Stimulated activated naive CD8-positive, alpha-beta T cell treated with anti-CD3 and anti-CD28 coated beads, Interleukin-15, Interleukin-2, amounts not matched to agents 100 U/mL and 50 U/mL, for 24 hours (primary cell): ENCODE results near the gene SRC.

Experiments used
- ATAC-seq: fragments of 150-1000 bp; cut with Tn5 transposase; one replicate; pipeline ENCODE4 v1.10.0; 2021
- DNase-seq: peaks from one replicate; pipeline ENCODE4 v3.0.0; 2021

SRC gene

DNA sequence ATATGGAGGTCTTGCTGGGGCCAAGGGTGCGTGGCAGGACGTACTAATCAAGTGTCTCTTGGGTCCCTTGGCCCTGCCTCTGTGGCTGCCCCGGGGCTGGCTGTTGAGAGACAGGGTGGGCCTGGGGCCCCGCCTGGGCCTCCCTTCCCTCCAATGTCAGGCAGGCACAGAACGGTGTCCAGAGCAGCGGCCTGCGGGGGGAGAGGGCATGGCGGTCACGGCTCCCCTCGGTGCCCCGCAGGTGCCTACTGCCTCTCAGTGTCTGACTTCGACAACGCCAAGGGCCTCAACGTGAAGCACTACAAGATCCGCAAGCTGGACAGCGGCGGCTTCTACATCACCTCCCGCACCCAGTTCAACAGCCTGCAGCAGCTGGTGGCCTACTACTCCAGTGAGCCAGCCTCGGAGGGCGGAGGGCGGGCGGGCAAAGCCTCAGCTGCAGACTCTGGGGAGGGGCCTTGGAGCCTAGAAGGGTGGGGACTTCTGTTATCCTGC, 50.0 kb downstream of the SRC start:
- no peak for ATAC-seq

DNA sequence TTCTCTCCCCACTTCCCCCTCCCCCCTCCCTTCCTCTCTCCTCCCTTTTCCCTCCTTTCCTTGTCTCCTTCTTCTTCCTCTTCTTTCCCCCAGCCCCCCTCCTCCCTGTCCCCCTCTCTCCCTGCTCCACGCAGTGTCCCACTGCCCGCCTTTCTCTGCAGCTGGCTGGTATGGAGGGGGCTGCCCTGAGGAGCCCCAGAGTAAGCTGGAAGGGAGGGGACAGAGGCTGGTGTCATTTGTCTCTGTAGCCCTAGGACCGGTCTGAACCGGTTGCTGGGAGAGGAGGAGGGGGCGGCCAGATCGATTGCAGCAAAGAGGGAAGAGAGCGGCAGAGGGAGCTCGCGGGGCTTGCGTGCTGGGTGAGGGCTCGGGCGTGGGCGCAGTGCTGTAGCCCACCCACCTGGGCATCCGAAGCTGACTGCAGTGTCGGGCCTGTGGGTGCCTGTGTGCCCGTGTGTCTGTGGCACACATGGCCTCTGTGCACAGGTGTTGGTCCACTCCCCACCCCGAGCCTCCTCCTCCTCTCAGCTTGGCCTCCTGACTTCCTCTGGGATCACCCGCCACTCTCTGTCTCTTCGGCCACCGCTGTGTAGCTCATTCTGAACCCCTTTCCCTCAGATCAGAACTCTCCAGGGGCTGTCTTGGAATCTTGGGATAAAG, 50.6 kb downstream of the SRC start:
- ATAC-seq (no peak), DNase-seq (no peak)

More for the DNA sequence above, 50.0 kb downstream of the SRC start:
- DNase-seq = no peak

DNA sequence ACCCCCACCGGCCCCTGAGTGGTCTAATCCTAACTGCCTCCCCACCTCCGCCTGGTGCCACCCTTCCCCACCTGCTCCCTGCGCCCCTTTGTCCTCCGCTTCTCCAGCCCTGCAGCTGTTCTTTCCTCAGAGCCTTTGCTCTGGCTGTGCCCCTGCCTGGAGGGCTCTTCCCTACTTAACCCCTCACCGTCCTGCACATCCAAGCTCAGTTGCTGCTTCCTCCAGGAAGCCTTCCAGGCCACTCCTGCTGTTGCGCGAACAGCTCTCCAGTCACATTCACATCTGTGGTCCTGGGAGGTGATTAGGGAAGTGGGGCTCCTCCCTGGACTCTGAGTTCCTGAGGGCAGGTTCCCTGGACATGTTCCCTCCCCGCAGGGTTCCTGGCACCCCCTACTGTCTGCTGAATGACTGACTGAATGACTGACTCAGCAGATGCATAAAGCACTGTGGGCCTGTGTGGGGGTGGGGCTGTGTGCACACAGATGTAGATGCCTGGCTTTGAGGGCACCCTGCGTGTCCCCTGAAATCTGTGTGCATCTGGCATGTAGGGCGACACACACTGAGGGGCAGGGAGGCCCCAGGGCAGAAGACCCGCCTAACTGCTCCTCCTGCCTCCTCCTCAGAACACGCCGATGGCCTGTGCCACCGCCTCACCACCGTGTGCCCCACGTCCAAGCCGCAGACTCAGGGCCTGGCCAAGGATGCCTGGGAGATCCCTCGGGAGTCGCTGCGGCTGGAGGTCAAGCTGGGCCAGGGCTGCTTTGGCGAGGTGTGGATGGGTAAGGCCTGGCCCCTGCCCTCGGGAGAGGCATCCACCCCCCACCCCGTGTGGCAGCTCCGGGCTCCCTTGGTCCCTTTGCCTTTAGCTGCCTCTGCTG, 51.4 kb downstream of the SRC start:
- DNase-seq (no peak), ATAC-seq (no peak)

DNA sequence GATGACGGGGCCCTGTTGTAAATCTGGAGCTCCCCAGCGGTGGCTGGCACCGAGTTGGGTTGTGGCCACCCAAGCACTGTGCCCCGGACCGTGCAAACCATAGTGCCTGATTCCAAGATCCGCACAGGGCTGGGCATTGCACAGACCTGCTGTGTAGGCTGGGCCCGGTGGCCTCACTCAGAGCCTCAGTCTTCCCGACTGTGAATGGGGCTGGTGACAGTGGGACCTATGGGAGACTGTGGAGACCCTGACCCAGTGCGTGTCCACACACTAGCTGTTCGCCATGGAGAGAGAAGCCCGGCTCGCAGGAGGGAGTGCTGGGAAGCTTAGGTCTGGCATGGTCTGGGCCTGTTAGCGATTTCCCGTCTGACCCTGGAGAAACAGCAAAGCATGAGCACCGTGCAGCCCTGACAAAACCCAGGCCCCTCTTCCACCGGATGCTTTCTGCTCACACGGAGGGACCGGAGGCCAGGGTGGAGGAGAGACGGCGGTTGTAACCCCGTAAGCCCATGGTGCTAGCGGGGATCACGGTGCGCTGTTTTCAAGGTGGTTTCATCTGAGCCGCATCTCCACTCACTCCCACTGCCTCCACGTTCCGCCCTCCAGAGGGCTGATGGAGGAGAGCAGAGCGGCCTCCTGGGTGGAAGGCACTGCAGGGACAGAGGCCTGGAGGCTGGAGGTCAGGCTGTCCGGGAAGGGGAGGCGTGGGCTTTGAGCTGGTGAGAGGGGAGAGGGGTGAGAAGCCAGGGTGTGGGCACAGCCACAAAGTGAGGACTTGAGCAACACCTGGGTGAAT, 52.2 kb downstream of the SRC start:
- no peak for ATAC-seq
- no peak for DNase-seq

DNA sequence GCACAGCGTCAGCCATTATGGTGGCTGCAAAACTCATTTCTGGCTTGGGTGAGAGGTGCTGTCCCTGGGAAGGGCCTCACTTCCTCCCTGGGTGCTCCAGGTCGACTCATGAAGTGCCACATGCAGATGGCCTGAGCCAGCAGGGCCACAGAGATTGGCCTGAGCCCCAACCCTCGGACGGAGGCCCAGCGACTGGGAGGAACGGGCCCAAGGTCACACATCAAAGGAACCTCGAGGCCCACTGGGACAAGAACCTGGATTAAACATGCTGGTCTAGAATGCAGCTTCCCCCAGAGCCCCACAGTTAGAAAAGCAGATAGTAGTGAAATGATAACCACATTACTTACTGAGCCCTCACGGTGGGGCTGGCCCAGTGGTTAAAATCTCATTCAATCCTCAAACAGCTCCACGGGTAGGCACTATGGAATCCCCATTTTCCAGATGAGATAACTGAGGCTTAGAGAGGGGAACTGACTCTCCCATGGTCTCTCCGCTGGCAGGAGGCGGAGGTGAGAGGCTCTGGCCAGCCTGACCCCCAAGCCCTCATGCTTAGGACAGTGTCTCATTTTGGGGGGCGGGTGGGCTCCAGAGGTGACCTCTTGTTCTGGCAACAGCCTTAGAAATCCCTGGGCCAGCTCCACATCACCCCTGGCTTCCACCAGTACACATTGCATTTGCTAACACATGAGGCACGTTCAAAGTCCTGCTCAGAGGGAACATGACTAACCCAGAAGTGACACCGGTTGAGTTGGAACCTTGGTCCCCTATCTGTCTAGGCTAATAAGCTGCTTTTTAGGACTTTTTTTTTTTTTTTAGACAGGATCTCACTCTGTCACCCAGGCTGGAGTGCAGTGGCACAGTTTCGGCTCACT, 53.0 kb downstream of the SRC start:
- ATAC-seq = no peak
- DNase-seq = no peak

DNA sequence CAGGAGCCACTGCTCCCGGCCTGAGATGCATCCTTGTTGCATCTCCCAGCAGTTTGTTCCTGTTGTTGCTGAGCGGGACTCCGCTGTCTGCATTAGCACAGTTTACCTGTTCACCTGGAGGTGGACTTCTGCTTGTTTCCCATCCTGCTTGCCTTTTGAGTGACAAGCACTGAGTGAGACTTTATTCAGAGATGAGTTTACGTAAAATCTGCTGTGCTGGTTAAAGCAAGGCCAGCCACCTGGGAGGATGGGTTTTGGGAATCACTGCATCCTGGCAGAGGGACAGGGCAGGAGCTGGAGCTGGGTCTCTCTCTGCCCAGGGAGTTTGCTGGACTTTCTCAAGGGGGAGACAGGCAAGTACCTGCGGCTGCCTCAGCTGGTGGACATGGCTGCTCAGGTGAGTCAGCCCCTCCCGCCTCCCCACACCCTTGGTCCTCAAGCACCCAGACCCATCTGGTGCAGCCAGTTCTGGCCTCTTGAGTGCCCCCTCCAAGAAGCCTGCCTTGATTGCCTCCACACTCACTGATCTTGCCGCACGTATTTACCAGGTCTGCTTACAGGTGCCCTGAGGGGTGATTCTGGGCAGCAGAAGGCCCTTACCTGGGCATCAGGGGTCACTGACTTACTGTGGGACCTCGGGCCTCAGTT, 55.5 kb downstream of the SRC start:
- DNase-seq (no peak), ATAC-seq (no peak)

DNA sequence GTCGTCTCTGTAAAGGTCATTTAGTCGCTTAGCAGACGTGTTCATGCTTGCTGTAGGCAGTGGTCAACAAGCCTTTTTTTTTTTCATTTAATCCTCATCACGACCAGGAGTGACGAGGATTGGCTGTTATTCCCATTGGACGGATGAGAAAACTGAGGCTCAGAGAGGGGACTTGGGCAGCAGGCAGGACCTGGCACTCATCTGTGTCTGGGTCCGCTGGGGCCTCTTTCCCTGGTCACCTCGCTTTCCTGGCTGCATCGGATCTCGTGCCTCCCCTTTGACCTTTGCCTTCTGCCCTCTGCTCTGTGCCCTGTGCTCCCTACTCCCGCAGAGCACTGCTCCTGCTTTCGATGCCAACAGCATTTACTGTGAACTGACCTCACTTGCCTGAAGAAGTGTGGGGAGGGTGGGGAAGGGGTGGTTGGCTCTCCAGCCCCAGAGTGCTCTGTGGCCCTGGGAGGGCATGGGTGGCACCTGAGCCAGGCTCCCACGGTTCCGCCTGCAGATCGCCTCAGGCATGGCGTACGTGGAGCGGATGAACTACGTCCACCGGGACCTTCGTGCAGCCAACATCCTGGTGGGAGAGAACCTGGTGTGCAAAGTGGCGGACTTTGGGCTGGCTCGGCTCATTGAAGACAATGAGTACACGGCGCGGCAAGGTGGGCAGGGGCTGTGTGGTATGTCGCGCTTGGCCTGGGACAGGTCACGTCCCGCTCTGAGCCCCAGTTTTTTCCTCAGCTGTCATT, 56.2 kb downstream of the SRC start:
- DNase-seq (no peak), ATAC-seq (no peak)

DNA sequence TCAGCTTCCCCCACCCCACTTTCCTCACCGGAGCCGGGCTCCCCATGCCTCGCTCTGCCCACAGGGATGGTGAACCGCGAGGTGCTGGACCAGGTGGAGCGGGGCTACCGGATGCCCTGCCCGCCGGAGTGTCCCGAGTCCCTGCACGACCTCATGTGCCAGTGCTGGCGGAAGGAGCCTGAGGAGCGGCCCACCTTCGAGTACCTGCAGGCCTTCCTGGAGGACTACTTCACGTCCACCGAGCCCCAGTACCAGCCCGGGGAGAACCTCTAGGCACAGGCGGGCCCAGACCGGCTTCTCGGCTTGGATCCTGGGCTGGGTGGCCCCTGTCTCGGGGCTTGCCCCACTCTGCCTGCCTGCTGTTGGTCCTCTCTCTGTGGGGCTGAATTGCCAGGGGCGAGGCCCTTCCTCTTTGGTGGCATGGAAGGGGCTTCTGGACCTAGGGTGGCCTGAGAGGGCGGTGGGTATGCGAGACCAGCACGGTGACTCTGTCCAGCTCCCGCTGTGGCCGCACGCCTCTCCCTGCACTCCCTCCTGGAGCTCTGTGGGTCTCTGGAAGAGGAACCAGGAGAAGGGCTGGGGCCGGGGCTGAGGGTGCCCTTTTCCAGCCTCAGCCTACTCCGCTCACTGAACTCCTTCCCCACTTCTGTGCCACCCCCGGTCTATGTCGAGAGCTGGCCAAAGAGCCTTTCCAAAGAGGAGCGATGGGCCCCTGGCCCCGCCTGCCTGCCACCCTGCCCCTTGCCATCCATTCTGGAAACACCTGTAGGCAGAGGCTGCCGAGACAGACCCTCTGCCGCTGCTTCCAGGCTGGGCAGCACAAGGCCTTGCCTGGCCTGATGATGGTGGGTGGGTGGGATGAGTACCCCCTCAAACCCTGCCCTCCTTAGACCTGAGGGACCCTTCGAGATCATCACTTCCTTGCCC, 57.4 kb downstream of the SRC start:
- ATAC-seq (peak; percentile 24), DNase-seq (no peak)

DNA sequence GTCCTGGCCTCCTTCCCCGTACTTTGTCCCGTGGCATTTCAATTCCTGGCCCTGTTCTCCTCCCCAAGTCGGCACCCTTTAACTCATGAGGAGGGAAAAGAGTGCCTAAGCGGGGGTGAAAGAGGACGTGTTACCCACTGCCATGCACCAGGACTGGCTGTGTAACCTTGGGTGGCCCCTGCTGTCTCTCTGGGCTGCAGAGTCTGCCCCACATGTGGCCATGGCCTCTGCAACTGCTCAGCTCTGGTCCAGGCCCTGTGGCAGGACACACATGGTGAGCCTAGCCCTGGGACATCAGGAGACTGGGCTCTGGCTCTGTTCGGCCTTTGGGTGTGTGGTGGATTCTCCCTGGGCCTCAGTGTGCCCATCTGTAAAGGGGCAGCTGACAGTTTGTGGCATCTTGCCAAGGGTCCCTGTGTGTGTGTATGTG, 58.5 kb downstream of the SRC start:
- DNase-seq (no peak), ATAC-seq (no peak)

DNA sequence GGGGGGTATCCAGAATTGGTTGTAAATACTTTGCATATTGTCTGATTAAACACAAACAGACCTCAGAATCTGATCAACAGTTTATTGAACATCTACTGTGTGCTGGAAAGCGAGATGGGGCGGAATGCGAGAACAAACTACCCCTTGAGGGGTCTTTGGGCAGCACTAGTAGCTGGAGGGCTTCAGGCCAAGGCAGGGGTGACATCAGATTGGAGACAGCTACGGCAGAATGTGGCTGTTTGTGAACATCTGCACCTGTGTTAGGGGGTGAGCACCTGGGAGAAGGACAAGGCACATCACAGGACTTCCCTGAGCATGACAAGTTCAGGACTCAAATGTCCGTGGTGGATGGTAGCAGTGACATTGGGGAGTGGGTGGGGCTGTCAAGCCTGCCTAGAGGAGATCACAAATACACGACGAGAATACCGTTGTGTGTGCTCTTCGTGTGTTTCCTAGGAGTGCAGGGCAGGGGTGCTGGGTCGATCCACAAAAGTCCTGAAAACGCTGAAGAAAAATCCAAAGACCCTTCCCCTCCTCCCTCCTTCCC, 59.5 kb downstream of the SRC start:
- ATAC-seq (no peak), DNase-seq (no peak)

DNA sequence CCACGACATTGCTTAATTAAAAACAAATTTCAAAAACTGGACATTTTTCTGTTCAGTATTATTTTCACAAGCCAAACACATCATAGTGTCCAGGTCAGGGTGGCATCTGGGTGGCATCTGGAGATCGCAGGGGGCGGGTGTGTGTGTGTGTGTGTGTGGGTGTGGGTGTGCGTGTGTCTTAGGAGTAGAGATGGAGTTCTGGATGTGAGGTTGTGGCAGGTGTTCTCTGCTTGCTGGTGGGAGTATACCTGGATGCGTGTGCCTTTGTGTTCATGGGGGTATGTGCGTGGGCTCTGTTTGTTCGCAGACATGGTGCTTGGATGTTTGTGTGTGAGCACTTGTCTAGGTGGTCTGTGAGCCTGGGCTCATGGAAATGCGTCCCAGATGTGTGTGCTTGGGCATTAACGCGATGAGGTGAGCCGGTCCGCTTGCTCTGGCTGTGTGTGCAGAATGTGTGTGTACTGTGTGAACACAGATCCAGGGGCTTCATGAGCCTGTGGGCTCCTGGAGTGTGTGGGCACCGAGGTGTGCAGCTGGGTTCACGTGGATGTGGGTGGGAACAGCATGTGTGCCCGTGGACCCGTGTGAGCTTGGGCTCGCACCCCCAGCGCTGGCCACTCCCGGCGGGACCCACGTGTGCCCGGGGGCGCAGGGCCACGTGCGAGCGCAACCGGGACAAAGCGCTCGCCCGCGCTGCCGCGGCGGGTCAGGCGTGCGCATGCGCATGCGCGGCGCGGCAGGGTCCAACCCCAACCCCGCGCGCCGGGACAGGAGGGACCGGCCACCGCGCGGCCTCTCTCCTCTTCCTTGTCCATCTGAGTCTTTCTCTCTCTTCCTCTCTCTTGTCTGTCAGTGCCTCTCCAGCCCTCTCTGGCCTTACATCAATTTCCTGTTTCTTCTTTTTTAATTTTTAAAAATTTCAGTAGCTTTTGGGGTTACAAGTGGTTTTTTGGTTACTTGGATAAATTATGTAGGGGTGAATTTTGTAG, 60.4 kb downstream of the SRC start:
- DNase-seq = peak; percentile 57
- peak; percentile 48 for ATAC-seq

DNA sequence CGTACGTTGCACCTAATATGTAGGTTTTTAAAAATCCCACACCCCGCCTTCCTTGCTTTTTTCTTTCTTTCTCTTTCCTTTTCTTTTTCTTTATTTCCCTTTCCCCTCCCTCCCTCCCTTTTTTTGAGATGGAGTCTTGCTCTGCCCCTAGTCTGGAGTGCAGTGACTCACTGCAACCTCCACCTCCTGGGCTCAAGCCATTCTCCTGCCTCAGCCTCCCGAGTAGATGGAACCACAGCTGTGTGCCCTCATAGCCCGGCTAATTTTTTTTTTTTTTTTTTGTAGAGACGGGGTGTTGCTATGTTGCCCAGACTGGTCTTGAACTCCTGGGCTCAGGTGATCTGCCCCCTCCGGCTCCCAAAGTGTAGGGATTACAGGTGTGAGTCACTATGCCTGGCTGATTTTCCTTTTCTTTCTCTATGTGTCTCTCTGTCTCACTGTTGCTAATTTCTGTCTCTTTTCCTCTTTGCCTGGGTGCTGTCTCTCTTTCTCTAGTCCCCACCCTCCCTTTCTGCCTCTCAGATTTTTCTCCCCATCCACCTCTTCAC, 61.2 kb downstream of the SRC start:
- ATAC-seq = no peak

DNA sequence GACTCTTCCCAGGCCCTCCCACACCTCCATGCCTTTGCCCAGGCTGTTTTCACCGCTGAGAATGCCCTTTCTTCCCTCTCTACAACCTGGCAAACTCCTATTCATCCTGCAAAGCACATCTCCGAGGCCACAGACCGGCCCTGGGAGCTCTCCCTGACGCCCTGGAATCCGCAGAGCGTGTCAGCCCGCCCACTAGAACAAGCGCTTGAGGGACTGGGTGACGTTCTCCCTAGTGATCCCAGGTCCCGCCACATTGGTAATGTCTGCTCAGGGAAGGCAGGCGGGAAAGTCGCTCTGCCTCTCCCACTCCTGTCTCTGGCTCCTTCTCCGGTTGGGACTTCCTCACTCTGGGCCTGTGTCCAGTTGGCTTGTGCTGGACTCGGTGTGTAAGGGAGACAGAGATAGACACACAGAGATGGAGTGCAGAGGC, 61.6 kb downstream of the SRC start:
- ATAC-seq = no peak
- DNase-seq = no peak

More for the DNA sequence above, 61.2 kb downstream of the SRC start:
- DNase-seq = no peak

DNA sequence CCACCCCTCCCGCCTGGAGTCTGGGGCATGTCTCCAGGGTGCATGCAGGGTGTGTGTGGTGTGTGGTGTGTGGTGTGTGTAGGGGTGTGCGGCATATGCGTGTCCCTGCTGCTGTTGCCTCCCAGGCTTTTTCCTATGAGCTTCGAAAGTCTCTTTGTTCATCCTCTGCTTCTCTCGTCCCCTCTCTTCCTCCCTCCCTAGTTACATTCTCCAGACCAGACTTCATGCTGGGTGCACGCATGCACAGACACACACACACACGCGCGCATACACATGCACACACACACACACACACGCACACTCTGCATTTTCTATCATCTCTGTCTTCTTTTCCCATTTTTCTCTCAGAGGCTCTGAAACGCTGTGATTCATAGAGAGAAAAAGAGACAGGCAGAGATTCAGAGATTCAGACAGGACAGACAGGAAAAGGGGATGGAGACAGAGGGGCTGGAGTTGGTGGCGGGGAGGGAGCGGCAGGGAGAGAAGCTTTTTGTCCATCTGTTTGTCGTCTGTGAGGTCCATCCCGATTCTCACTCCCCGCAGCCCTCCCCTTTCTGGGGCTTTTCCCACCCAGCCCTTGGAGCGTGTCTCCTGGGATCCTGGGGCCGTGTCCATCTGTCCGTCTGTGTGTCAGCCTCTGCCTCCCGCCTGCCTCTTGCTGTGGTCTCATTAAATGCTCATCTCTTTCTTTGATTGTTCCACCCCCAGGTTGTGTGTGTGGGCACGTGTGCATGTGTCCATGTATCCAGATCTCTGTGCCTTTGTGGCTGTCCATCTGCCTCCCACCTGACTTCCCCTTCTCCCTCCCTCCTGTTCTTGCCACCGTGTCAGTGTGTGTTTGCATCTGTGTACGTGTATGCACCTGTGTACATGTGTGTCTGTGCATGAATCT, 62.6 kb downstream of the SRC start:
- ATAC-seq (no peak), DNase-seq (no peak)

DNA sequence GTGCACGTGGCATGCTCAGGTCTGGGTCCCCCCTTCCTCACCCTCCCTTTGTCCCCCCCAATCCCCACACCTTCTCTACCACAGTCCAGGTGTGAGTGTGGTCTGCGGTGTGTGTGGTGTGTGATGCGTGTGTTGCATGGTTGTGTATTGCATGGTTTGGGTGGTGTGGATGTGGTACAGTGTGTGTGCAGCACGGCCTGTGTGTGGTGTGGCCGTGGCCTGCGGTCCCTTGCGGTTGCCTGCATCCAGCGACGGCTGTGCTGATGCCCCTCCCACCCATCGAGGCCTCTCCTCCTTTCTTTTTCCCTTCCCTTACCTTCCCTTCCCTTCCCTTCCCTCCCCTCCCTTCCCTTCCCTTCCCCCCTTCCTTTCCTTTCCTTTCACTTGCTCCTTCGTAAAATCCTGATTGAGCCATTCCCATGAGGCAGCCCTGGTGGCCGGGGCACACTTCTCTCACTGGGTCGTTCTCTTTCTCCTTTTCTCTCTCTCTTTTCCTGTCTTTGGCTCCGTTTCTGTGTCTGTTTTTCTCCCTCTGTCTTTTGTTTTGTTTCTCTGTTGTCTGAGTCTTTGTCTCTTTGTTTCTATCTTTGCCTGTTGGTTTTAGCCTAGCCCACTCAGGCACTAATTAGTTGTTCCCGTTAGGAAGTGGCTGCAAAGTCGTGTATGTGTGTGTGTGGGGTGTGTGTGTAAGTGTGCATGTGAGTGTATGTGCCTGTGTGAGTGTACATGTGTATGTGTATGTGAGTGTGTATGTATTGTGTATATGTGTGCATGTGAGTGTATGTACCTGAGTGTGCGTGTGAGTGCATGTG, 65.7 kb downstream of the SRC start:
- peak; percentile 27 for DNase-seq
- no peak for ATAC-seq

DNA sequence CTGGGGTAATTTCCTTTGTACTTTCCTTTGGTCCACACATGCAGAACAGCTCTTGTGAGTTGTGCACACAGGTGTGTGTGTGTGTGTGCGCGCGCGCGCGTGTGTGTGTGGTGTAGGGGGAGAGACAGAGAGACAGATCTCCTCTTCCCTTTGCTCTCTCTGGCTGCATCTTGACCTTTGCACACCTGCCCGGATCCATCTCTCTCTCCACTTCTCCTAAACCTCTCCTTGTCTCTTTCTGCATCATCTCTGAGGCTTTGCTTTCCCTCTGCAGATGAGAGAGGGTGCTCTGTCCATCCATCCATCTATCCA, 67.0 kb downstream of the SRC start:
- DNase-seq (no peak), ATAC-seq (no peak)
